Activated CD4-positive, alpha-beta T cell treated with anti-CD3 and anti-CD28 coated beads, Interleukin-2, amount 10 ng/mL, durations not matched to agents 24 days and 14 days (primary cell): ENCODE results near the gene TMEM63A. TPM values are rescaled to one million over a fixed set of nuclear protein-coding genes. Genes with fewer than 3 reads are reported as not detected.
"Not testable (repeated sequence)": the region's sequence is repeated elsewhere in the genome, so short reads cannot be mapped to it uniquely, and the experiment has no call there.

Experiments used
- DNase-seq: peaks from one replicate; pipeline ENCODE4 v3.0.0; 2022
- H3K27ac Mint-ChIP-seq: one replicate; pipeline ENCODE4 v1.8.0; 2022; ENCODE audit warnings: mild to moderate bottlenecking, mixed read lengths
- H3K27me3 Mint-ChIP-seq: one replicate; pipeline ENCODE4 v1.8.0; 2022; ENCODE audit warnings: mixed read lengths
- H3K36me3 Mint-ChIP-seq: one replicate; pipeline ENCODE4 v1.8.0; 2022; ENCODE audit warnings: low read depth, mild to moderate bottlenecking, mixed read lengths
- H3K4me1 Mint-ChIP-seq: one replicate; pipeline ENCODE4 v1.8.0; 2021; ENCODE audit warnings: mixed read lengths
- H3K4me3 Mint-ChIP-seq: one replicate; pipeline ENCODE4 v1.8.0; 2022; ENCODE audit warnings: mild to moderate bottlenecking, moderate library complexity, mixed read lengths
- H3K9me3 Mint-ChIP-seq: one replicate; pipeline ENCODE4 v1.8.0; 2021; ENCODE audit warnings: mixed read lengths
- intact Hi-C: fragments of 100-400 bp; cut with micrococcal nuclease; formaldehyde crosslinking; loops from one replicate; pipeline ENCODE4 v1.15.1; 2023
- total RNA-seq: library from RNA; stranded (reverse); gene quantifications from 2 replicates; pipeline ENCODE4 v1.2.3, GENCODE V29; 2022

TMEM63A gene
- total RNA-seq, 1 donor from 2014 or later: 28.5 TPM

GRCh38 chr1:225897595-225898514, 15.7 kb upstream of the TMEM63A start:
- Mint-ChIP-seq H3K4me3 (peak overlapping the region; percentile 75), H3K4me1 (peaks cover 39% of the 10 kb centered on the region), H3K27me3 (peaks cover 17% of the 10 kb centered on the region), H3K27ac (peak overlapping the region; percentile 84), H3K36me3 (peaks cover 2% of the 10 kb centered on the region), H3K9me3 (no peaks in the 10 kb centered on the region)
- intact Hi-C loops: loop anchor here (1.0 kb wide), 5 partner anchors 17 to 470 kb away; partner anchors contain the start of genes LBR and PYCR2
- peak; percentile 74 for DNase-seq

- H3K9me3 Mint-ChIP-seq: no peaks in the 10 kb centered on the region
- DNase-seq: peak; percentile 95
- intact Hi-C loops: loop anchor here (1.0 kb wide), 5 partner anchors 16 to 469 kb away; partner anchors contain the start of genes LBR and PYCR2
- H3K4me3 Mint-ChIP-seq: peak overlapping the region; percentile 75
- peaks cover 2% of the 10 kb centered on the region for H3K36me3 Mint-ChIP-seq
- peak overlapping the region; percentile 84 for H3K27ac Mint-ChIP-seq
- peaks cover 17% of the 10 kb centered on the region for H3K27me3 Mint-ChIP-seq
- H3K4me1 Mint-ChIP-seq: peaks cover 39% of the 10 kb centered on the region
Measured at GRCh38 chr1:225896937-225897549, 14.9 kb upstream of the TMEM63A start.

- peaks cover 2% of the 10 kb centered on the region for H3K36me3 Mint-ChIP-seq
- peaks cover 17% of the 10 kb centered on the region for H3K27me3 Mint-ChIP-seq
- peaks cover 39% of the 10 kb centered on the region for H3K4me1 Mint-ChIP-seq
- peak overlapping the region; percentile 84 for H3K27ac Mint-ChIP-seq
- DNase-seq: no peak
- intact Hi-C loops: no loop called here
- peak overlapping the region; percentile 75 for H3K4me3 Mint-ChIP-seq
- H3K9me3 Mint-ChIP-seq: no peaks in the 10 kb centered on the region
Measured at GRCh38 chr1:225896494-225896893, 14.3 kb upstream of the TMEM63A start.

- Mint-ChIP-seq H3K27me3 (peaks cover 17% of the 10 kb centered on the region), H3K4me3 (no peak overlapping the region), H3K9me3 (no peaks in the 10 kb centered on the region)
Measured at GRCh38 chr1:225892307-225892706, 10.1 kb upstream of the TMEM63A start.

GRCh38 chr1:225891229-225891972, 9.2 kb upstream of the TMEM63A start:
- intact Hi-C loops: no loop called here

More at GRCh38 chr1:225892307-225892706, 10.1 kb upstream of the TMEM63A start:
- Mint-ChIP-seq H3K4me1 (peaks cover 20% of the 10 kb centered on the region), H3K27ac (no peak overlapping the region), H3K36me3 (peaks cover 2% of the 10 kb centered on the region)
- no peak for DNase-seq
- intact Hi-C loops: no loop called here

GRCh38 chr1:225890346-225891228, 8.4 kb upstream of the TMEM63A start:
- H3K4me3 Mint-ChIP-seq: no peak overlapping the region
- H3K4me1 Mint-ChIP-seq: peaks cover 6% of the 10 kb centered on the region
- peaks cover 21% of the 10 kb centered on the region for H3K27me3 Mint-ChIP-seq
- no peaks in the 10 kb centered on the region for H3K36me3 Mint-ChIP-seq
- no peaks in the 10 kb centered on the region for H3K9me3 Mint-ChIP-seq
- intact Hi-C loops: no loop called here
- no peak for DNase-seq
- H3K27ac Mint-ChIP-seq: no peak overlapping the region

More at GRCh38 chr1:225891229-225891972, 9.2 kb upstream of the TMEM63A start:
- Mint-ChIP-seq H3K27ac (no peak overlapping the region), H3K27me3 (peaks cover 19% of the 10 kb centered on the region), H3K9me3 (no peaks in the 10 kb centered on the region), H3K4me1 (peaks cover 11% of the 10 kb centered on the region), H3K4me3 (no peak overlapping the region), H3K36me3 (no peaks in the 10 kb centered on the region)
- no peak for DNase-seq

GRCh38 chr1:225889743-225890142, 7.6 kb upstream of the TMEM63A start:
- Mint-ChIP-seq H3K4me1 (peaks cover 6% of the 10 kb centered on the region), H3K27me3 (peaks cover 21% of the 10 kb centered on the region), H3K27ac (no peak overlapping the region), H3K4me3 (no peak overlapping the region), H3K36me3 (no peaks in the 10 kb centered on the region), H3K9me3 (no peaks in the 10 kb centered on the region)
- DNase-seq: no peak
- intact Hi-C loops: no loop called here

- H3K27ac Mint-ChIP-seq: no peak within 1 kb of the TSS
- no peaks in the 10 kb centered on the region for H3K9me3 Mint-ChIP-seq
- intact Hi-C loops: no loop called here
- DNase-seq: no peak
- H3K27me3 Mint-ChIP-seq: peaks cover 20% of the 10 kb centered on the region
- H3K4me3 Mint-ChIP-seq: no peak within 1 kb of the TSS
- peaks cover 6% of the 10 kb centered on the region for H3K4me1 Mint-ChIP-seq
- no peaks in the 10 kb centered on the region for H3K36me3 Mint-ChIP-seq
Measured at GRCh38 chr1:225888898-225889601, 6.9 kb upstream of the TMEM63A start, which contains the start of gene LEFTY1. TSS of gene LEFTY1 (minus strand) at chr1:225889146. CDS start at chr1:225889066, 80 bp downstream.

- Mint-ChIP-seq H3K4me1 (peaks cover 9% of the 10 kb centered on the region), H3K27me3 (peaks cover 20% of the 10 kb centered on the region), H3K27ac (no peak overlapping the region), H3K36me3 (no peaks in the 10 kb centered on the region), H3K9me3 (no peaks in the 10 kb centered on the region), H3K4me3 (no peak overlapping the region)
- DNase-seq: no peak
- intact Hi-C loops: no loop called here
Measured at GRCh38 chr1:225888289-225888897, 6.2 kb upstream of the TMEM63A start.

- DNase-seq, H3K36me3 Mint-ChIP-seq, H3K27ac Mint-ChIP-seq, H3K9me3 Mint-ChIP-seq, intact Hi-C loops, H3K4me3 Mint-ChIP-seq: not testable (repeated sequence)
- peaks cover 12% of the 10 kb centered on the region for H3K4me1 Mint-ChIP-seq
- peaks cover 20% of the 10 kb centered on the region for H3K27me3 Mint-ChIP-seq
Measured at GRCh38 chr1:225887554-225888288, 5.5 kb upstream of the TMEM63A start.

GRCh38 chr1:225887030-225887314, 4.8 kb upstream of the TMEM63A start:
- Mint-ChIP-seq H3K4me1 (peaks cover 12% of the 10 kb centered on the region), H3K4me3 (no peak overlapping the region), H3K36me3 (no peaks in the 10 kb centered on the region), H3K27me3 (peaks cover 20% of the 10 kb centered on the region), H3K27ac (no peak overlapping the region), H3K9me3 (no peaks in the 10 kb centered on the region)
- intact Hi-C loops: no loop called here
- no peak for DNase-seq
